Upper lobe of left lung (tissue), 4 donors: ENCODE data around the gene ALDH16A1.

ENCODE experiments used
- POLR2AphosphoS5 ChIP-seq, 2 donors: sonication (generic); formaldehyde crosslinking; IDR thresholded peaks; one replicate each; pipeline ENCODE4 v1.5.1; 2017; ENCODE audit warnings: antibody characterized with exemption in 2 of 2
- TF ChIP-seq, protein P1 (sequence below), 6 experiments: fragments of 450-650 bp in 4 of 6; fragments of 200-600 bp in 2 of 6; sonication (generic) in 2 of 6; IDR thresholded peaks; one replicate each; pipeline ENCODE4 v1.5.1; 2016 to 2019; ENCODE audit warnings: antibody characterized with exemption in 6 of 6

DNA sequence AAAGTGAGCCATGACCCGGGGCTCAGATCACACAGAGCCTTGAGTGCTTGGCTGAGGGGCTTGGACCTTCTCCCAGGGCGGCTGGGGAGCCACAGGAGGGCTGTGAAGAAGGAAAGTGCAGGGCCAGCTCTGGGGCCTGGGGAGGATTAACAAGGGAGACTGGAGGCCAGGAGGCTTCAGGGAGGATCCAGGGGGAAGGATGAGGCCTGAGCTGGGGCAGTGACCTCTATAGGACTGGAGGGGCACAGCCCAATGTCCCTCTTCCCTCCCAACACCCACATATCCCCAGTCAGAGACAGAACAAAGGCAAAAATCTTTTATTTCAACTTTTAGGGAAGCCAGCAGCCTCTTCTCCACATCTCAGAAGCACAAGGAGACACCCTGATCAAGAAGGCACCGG is 7.0 kb upstream of the ALDH16A1 start:
- TF ChIP-seq, protein P1, sequence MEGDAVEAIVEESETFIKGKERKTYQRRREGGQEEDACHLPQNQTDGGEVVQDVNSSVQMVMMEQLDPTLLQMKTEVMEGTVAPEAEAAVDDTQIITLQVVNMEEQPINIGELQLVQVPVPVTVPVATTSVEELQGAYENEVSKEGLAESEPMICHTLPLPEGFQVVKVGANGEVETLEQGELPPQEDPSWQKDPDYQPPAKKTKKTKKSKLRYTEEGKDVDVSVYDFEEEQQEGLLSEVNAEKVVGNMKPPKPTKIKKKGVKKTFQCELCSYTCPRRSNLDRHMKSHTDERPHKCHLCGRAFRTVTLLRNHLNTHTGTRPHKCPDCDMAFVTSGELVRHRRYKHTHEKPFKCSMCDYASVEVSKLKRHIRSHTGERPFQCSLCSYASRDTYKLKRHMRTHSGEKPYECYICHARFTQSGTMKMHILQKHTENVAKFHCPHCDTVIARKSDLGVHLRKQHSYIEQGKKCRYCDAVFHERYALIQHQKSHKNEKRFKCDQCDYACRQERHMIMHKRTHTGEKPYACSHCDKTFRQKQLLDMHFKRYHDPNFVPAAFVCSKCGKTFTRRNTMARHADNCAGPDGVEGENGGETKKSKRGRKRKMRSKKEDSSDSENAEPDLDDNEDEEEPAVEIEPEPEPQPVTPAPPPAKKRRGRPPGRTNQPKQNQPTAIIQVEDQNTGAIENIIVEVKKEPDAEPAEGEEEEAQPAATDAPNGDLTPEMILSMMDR (IDR thresholded peaks at IDR 0.05), result no peak
- TF ChIP-seq POLR2AphosphoS5 (IDR thresholded peaks at IDR 0.05), result no peak
